HCT116 (cell line): Measurements from ENCODE around the gene PRDX2. TPM values are rescaled to one million over a fixed set of nuclear protein-coding genes. Genes with fewer than 3 reads are reported as not detected.

ENCODE experiments used
- ATAC-seq: fragments of 200-7000 bp; cut with Tn5 transposase; 2 replicates; pipeline ENCODE4 v1.9.1; 2020; ENCODE audit warnings: mild to moderate bottlenecking, moderate library complexity
- BruUV-seq: library from RNA; stranded (reverse); fragments of 400-500 nt; replicated peaks from 2 replicates; lab custom pipeline; 2021; lab: Mats Ljungman, UMichigan
- CTCF ChIA-PET: fragments of 300-600 bp; sonication (Branson Sonifier 250); formaldehyde crosslinking; loops from one replicate; lab custom pipeline; 2021; ENCODE audit warnings: antibody characterized with exemption; lab: Charles Lee
- POLR2A ChIA-PET: fragments of 300-600, 350-600 bp; sonication (Branson Sonifier 250); formaldehyde crosslinking; loops from one replicate; lab custom pipeline; 2021; ENCODE audit warnings: antibody characterized with exemption; lab: Charles Lee
- RAD21 ChIA-PET, 2 experiments: fragments of 300-600 bp; sonication (Branson Sonifier 250); formaldehyde crosslinking; loops; one replicate each; lab custom pipeline; 2023; ENCODE audit warnings: low total read pairs in 2 of 2; ENCODE audit not compliant: uncharacterized antibody in 2 of 2, unreplicated experiment in 2 of 2, low non-redundant PET in 1 of 2; lab: Charles Lee
- DNase-seq: peaks from one replicate; pipeline ENCODE4 v3.0.0-alpha.2; 2010; ENCODE audit warnings: low read depth, low spot score
- H2AFZ ChIP-seq: fragments of 200-600 bp; shearing (Covaris generic), sonication (generic); 2 replicates; pipeline ENCODE4 v1.6.1; 2017; ENCODE audit warnings: low read depth, mixed run types, mixed read lengths, antibody characterized with exemption, low read length; ENCODE audit not compliant: poor library complexity, severe bottlenecking
- H3K27ac ChIP-seq: 2 replicates; pipeline ENCODE4 v1.5.1; 2012; ENCODE audit warnings: low read depth, low read length
- H3K27me3 ChIP-seq: fragments of 200-600 bp; sonication (generic); 2 replicates; pipeline ENCODE4 v1.6.1; 2016; ENCODE audit warnings: mixed run types, low read length, mixed read lengths; ENCODE audit not compliant: insufficient read depth
- H3K36me3 ChIP-seq, 2 experiments: fragments of 200-500 bp in 1 of 2; fragments of 200-600 bp in 1 of 2; sonication (Bioruptor generic) in 1 of 2; sonication (generic) in 1 of 2; 2 replicates each; pipeline versions ENCODE4 v1.5.1 to v1.6.1; 2014 to 2016; ENCODE audit warnings: low read length in 2 of 2, inconsistent platforms in 1 of 2, mixed read lengths in 1 of 2, mixed run types in 1 of 2; ENCODE audit not compliant: insufficient read depth in 2 of 2, control insufficient read depth in 1 of 2
- H3K4me1 ChIP-seq, 2 experiments: fragments of 200-600 bp in 1 of 2; sonication (generic) in 1 of 2; 2 replicates each; pipeline versions ENCODE4 v1.5.1 to v1.6.1; 2012 to 2017; ENCODE audit warnings: low read length in 2 of 2, inconsistent platforms in 1 of 2, mild to moderate bottlenecking in 1 of 2, mixed read lengths in 1 of 2, mixed run types in 1 of 2, moderate library complexity in 1 of 2; ENCODE audit not compliant: insufficient read depth in 2 of 2, control insufficient read depth in 1 of 2
- H3K4me2 ChIP-seq: fragments of 200-600 bp; sonication (generic); 2 replicates; pipeline ENCODE4 v1.6.1; 2017; ENCODE audit warnings: mixed run types, low read length, mixed read lengths
- H3K4me3 ChIP-seq, 2 experiments: fragments of 200-600 bp in 1 of 2; sonication (generic) in 1 of 2; replicated peaks in 1 of 2; 2 replicates each; pipeline ENCODE4 v1.5.1; 2011 to 2016; ENCODE audit warnings: low read length in 2 of 2, control low read depth in 1 of 2, low read depth in 1 of 2, mild to moderate bottlenecking in 1 of 2, mixed read lengths in 1 of 2, mixed run types in 1 of 2
- H3K79me2 ChIP-seq: fragments of 200-600 bp; sonication (generic); 2 replicates; pipeline ENCODE4 v1.6.1; 2017; ENCODE audit warnings: mild to moderate bottlenecking, mixed run types, low read length, moderate library complexity, mixed read lengths; ENCODE audit not compliant: insufficient read depth
- H3K9ac ChIP-seq: fragments of 200-600 bp; sonication (generic); 2 replicates; pipeline ENCODE4 v1.6.1; 2016; ENCODE audit warnings: low read length, mixed read lengths
- H3K9me2 ChIP-seq: fragments of 200-600 bp; sonication (generic), shearing (Covaris generic); 2 replicates; pipeline ENCODE4 v1.6.1; 2017; ENCODE audit warnings: mixed run types, mild to moderate bottlenecking, moderate library complexity; ENCODE audit not compliant: insufficient read depth
- H3K9me3 ChIP-seq, 2 experiments: fragments of 200-500 bp in 1 of 2; fragments of 200-600 bp in 1 of 2; sonication (Bioruptor generic) in 1 of 2; sonication (generic) in 1 of 2; 2 replicates each; pipeline ENCODE4 v1.6.1; 2014 to 2017; ENCODE audit warnings: low read length in 2 of 2, mixed read lengths in 2 of 2, inconsistent platforms in 1 of 2, low read depth in 1 of 2, mild to moderate bottlenecking in 1 of 2, mixed run types in 1 of 2, moderate library complexity in 1 of 2; ENCODE audit not compliant: control insufficient read depth in 1 of 2, insufficient read depth in 1 of 2
- H4K20me1 ChIP-seq: fragments of 200-600 bp; sonication (generic), shearing (Covaris generic); 2 replicates; pipeline ENCODE4 v1.6.1; 2017; ENCODE audit warnings: mixed run types, mild to moderate bottlenecking, moderate library complexity; ENCODE audit not compliant: insufficient read depth
- CEBPB ChIP-seq: IDR thresholded peaks from 2 replicates; pipeline ENCODE4 v1.6.1; 2012; ENCODE audit warnings: low read depth
- EGR1 ChIP-seq: IDR thresholded peaks from 2 replicates; pipeline ENCODE4 v1.6.1; 2012; ENCODE audit warnings: low read depth
- ELF1 ChIP-seq: IDR thresholded peaks from 2 replicates; pipeline ENCODE4 v1.6.1; 2012; ENCODE audit warnings: low read depth, borderline replicate concordance
- EZH2 ChIP-seq: fragments of 200-600 bp; sonication (generic); IDR thresholded peaks from 2 replicates; pipeline ENCODE4 v1.6.1; 2017; ENCODE audit warnings: antibody characterized with exemption, mixed run types
- EZH2phosphoT487 ChIP-seq: fragments of 200-600 bp; IDR thresholded peaks from 2 replicates; pipeline ENCODE4 v1.6.1; 2018; ENCODE audit warnings: antibody characterized with exemption, borderline replicate concordance
- FOSL1 ChIP-seq: IDR thresholded peaks from 2 replicates; pipeline ENCODE4 v1.6.1; 2012; ENCODE audit warnings: low read depth
- POLR2AphosphoS5 ChIP-seq: IDR thresholded peaks from 2 replicates; pipeline ENCODE4 v1.6.1; 2011; ENCODE audit warnings: mild to moderate bottlenecking, low read depth, low read length, moderate library complexity
- SIN3A ChIP-seq: IDR thresholded peaks from 2 replicates; pipeline ENCODE4 v1.6.1; 2012; ENCODE audit warnings: low read depth
- SP1 ChIP-seq: IDR thresholded peaks from 2 replicates; pipeline ENCODE4 v1.6.1; 2012; ENCODE audit warnings: low read depth
- SRF ChIP-seq: IDR thresholded peaks from 2 replicates; pipeline ENCODE4 v1.6.1; 2012; ENCODE audit warnings: low read depth
- ZFX ChIP-seq: fragments of 450-650 bp; IDR thresholded peaks from 2 replicates; pipeline ENCODE4 v1.6.1; 2017
- ZNF274 ChIP-seq: fragments of 200-500 bp; sonication (Bioruptor generic); IDR thresholded peaks from 2 replicates; pipeline ENCODE4 v1.6.1; 2014; ENCODE audit warnings: mild to moderate bottlenecking, low read depth, low read length, inconsistent platforms
- intact Hi-C: fragments of 100-400 bp; cut with micrococcal nuclease; formaldehyde crosslinking; loops from 2 replicates; pipeline ENCODE4 v1.10.0; 2022
- total RNA-seq: library from RNA; stranded (reverse); gene quantifications from one replicate; pipeline ENCODE4 v1.2.1, GENCODE V29; 2021; ENCODE audit not compliant: unreplicated experiment
- TF ChIP-seq, protein P1 (sequence below): IDR thresholded peaks from 2 replicates; pipeline ENCODE4 v1.6.1; 2011; ENCODE audit warnings: mild to moderate bottlenecking, low read length, moderate library complexity; ENCODE audit not compliant: insufficient replicate concordance; ENCODE audit errors: extremely low read depth
- TF ChIP-seq, protein P2 (sequence below): IDR thresholded peaks from 2 replicates; pipeline ENCODE4 v1.6.1; 2012; ENCODE audit warnings: low read depth
- TF ChIP-seq, protein P3 (sequence below): IDR thresholded peaks from 2 replicates; pipeline ENCODE4 v1.6.1; 2012

The PRDX2 gene
- total RNA-seq, 1 experiment from 2014 or later: 387 TPM

DNA sequence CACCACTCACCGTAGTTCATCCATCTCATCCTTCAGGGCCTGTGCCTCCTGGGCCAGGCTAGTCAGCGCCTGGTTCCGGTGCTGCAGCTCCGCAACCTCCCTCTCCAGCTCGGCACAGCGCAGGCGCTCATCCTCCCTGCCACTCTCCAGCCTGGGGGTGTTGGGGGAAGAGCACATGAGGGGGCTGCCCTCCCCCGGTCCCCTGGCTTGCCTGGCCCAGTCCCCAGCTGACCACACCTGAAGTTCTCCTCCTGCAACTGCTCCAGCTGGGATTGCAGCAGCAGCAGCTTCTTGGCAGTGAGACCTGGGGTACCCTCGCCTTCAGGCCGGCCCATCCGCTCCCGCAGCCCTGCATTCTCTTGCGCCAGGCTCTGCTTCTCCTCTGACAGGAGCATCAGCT, 30.7 kb downstream of the PRDX2 start:
- BruUV-seq: no TSS peak
- TF ChIP-seq EZH2: no peak
- TF ChIP-seq SRF: no peak
- no peak for TF ChIP-seq POLR2AphosphoS5
- TF ChIP-seq ZNF274: no peak
- TF ChIP-seq SIN3A: no peak
- intact Hi-C loops: no loop called here
- peaks cover 0 to 9% of the 10 kb centered on the region in 2 experiments; a peak in 2 of 4 replicates for H3K36me3 ChIP-seq
- H2AFZ ChIP-seq: no peak overlapping the region
- ATAC-seq (no peak), DNase-seq (no peak)
- peaks cover 19 to 40% of the 10 kb centered on the region in 2 experiments for H3K4me1 ChIP-seq
- H3K27me3 ChIP-seq: no peaks in the 10 kb centered on the region
- no peak overlapping the region for H3K4me2 ChIP-seq
- ChIA-PET POLR2A (interaction anchor here (1.1 kb wide), 1 partner anchor 21 kb away, joined by 3 read pairs; the partner anchor contains the start of gene JUNB), CTCF (interaction anchor here (0.5 to 1.0 kb wide), 2 partner anchors 10 to 54 kb away, joined by 3 to 5 read pairs; no protein-coding TSS in a partner anchor), RAD21 (no interaction called here)
- H4K20me1 ChIP-seq: no peaks in the 10 kb centered on the region
- no peak overlapping the region for H3K4me3 ChIP-seq
- no peak overlapping the region for H3K9ac ChIP-seq
- H3K79me2 ChIP-seq: peaks cover 6% of the 10 kb centered on the region; the same call in 1 of the 2 replicates
- no peak overlapping the region for H3K27ac ChIP-seq
- no peaks in the 10 kb centered on the region for H3K9me3 ChIP-seq
- H3K9me2 ChIP-seq: no peaks in the 10 kb centered on the region

DNA sequence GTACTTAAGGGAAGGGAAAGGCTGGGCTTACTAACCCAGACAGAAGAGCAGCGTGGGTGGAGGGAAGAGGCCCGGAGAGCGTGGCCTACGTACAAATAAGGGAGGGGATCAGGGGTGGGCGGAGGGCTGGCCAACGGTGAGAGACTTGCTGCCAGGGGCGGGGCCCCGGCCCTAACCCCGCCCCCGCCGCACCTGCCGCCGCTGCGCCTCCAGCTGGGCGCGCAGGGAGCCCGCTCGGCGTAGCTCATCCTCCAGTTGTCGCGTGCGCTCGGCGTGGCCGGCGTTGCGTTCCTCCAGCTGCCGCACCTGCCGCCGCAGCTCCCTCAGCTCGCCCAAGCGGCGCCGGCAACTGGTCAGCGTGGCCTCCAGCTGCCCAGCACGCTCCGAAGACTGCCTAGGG, 31.9 kb downstream of the PRDX2 start:
- no TSS peak for BruUV-seq
- ATAC-seq (no peak), DNase-seq (no peak)
- Histone ChIP-seq H3K9me2 (no peaks in the 10 kb centered on the region), H3K4me2 (no peak overlapping the region), H3K4me3 (no peak overlapping the region), H3K36me3 (peaks cover 2 to 10% of the 10 kb centered on the region in 2 experiments; a peak in 3 of 4 replicates), H3K9ac (no peak overlapping the region), H2AFZ (no peak overlapping the region), H3K9me3 (no peaks in the 10 kb centered on the region), H4K20me1 (no peaks in the 10 kb centered on the region), H3K4me1 (peaks cover 19 to 39% of the 10 kb centered on the region in 2 experiments), H3K27me3 (no peaks in the 10 kb centered on the region), H3K27ac (no peak overlapping the region), H3K79me2 (peaks cover 6% of the 10 kb centered on the region; the same call in 1 of the 2 replicates)
- RAD21 ChIA-PET: interaction anchor here in 1 of 2 experiments (0.6 kb wide), 1 partner anchor 23 kb away, joined by 3 read pairs; no protein-coding TSS in a partner anchor
- POLR2A ChIA-PET: interaction anchor here (0.6 to 1.4 kb wide), 2 partner anchors 24 to 32 kb away, joined by 3 to 5 read pairs; partner anchors contain the start of gene THSD8
- intact Hi-C loops: no loop called here
- CTCF ChIA-PET: no interaction called here
- no peak for TF ChIP-seq EGR1
- TF ChIP-seq, protein P1, sequence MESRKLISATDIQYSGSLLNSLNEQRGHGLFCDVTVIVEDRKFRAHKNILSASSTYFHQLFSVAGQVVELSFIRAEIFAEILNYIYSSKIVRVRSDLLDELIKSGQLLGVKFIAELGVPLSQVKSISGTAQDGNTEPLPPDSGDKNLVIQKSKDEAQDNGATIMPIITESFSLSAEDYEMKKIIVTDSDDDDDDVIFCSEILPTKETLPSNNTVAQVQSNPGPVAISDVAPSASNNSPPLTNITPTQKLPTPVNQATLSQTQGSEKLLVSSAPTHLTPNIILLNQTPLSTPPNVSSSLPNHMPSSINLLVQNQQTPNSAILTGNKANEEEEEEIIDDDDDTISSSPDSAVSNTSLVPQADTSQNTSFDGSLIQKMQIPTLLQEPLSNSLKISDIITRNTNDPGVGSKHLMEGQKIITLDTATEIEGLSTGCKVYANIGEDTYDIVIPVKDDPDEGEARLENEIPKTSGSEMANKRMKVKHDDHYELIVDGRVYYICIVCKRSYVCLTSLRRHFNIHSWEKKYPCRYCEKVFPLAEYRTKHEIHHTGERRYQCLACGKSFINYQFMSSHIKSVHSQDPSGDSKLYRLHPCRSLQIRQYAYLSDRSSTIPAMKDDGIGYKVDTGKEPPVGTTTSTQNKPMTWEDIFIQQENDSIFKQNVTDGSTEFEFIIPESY: no peak
- TF ChIP-seq, protein P2, sequence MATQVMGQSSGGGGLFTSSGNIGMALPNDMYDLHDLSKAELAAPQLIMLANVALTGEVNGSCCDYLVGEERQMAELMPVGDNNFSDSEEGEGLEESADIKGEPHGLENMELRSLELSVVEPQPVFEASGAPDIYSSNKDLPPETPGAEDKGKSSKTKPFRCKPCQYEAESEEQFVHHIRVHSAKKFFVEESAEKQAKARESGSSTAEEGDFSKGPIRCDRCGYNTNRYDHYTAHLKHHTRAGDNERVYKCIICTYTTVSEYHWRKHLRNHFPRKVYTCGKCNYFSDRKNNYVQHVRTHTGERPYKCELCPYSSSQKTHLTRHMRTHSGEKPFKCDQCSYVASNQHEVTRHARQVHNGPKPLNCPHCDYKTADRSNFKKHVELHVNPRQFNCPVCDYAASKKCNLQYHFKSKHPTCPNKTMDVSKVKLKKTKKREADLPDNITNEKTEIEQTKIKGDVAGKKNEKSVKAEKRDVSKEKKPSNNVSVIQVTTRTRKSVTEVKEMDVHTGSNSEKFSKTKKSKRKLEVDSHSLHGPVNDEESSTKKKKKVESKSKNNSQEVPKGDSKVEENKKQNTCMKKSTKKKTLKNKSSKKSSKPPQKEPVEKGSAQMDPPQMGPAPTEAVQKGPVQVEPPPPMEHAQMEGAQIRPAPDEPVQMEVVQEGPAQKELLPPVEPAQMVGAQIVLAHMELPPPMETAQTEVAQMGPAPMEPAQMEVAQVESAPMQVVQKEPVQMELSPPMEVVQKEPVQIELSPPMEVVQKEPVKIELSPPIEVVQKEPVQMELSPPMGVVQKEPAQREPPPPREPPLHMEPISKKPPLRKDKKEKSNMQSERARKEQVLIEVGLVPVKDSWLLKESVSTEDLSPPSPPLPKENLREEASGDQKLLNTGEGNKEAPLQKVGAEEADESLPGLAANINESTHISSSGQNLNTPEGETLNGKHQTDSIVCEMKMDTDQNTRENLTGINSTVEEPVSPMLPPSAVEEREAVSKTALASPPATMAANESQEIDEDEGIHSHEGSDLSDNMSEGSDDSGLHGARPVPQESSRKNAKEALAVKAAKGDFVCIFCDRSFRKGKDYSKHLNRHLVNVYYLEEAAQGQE: no peak
- no peak for TF ChIP-seq FOSL1
- no peak for TF ChIP-seq EZH2phosphoT487
- TF ChIP-seq SP1: no peak
- TF ChIP-seq ELF1: no peak
- no peak for TF ChIP-seq SRF
- TF ChIP-seq CEBPB: no peak
- TF ChIP-seq, protein P3, sequence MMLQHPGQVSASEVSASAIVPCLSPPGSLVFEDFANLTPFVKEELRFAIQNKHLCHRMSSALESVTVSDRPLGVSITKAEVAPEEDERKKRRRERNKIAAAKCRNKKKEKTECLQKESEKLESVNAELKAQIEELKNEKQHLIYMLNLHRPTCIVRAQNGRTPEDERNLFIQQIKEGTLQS: no peak
- no peak for TF ChIP-seq SIN3A
- no peak for TF ChIP-seq ZFX
